ENCODE results near the gene VWA8. TPM values are rescaled to one million over a fixed set of nuclear protein-coding genes. Genes with fewer than 3 reads are reported as not detected.
A peak's percentile ranks its signal among the peaks of the same experiment; 100 is the strongest.

Gene VWA8
- 10 to 100 TPM; 15.7 to 16.9 TPM for total RNA-seq

- H3K4me3 Mint-ChIP-seq = peak within 1 kb of the TSS; percentile 90
- H3K4me1 Mint-ChIP-seq (ENCODE audit: low read depth) = peaks cover 36% of the 10 kb centered on the region
- peaks cover 4% of the 10 kb centered on the region for H3K36me3 Mint-ChIP-seq (ENCODE audit: low read depth)
- no peaks in the 10 kb centered on the region for H3K9me3 Mint-ChIP-seq (ENCODE audit: insufficient read depth)
- peaks cover 2% of the 10 kb centered on the region for H3K27me3 Mint-ChIP-seq (ENCODE audit: low read depth)
- ChIA-PET POLR2A (interaction anchor here (0.7 to 1.9 kb wide), 7 partner anchors 11 to 710 kb away, joined by 3 to 6 read pairs (median 3); partner anchors contain the start of gene MTRF1), CTCF (interaction anchor here (1.1 to 1.3 kb wide), 4 partner anchors 9 to 54 kb away, joined by 3 to 5 read pairs (median 4); no protein-coding TSS in a partner anchor)
- peak within 1 kb of the TSS; percentile 88 for H3K27ac Mint-ChIP-seq
- DNase-seq = peak; percentile 89
- peak; percentile 97 for ATAC-seq
Measured at GRCh38 chr13:41960637-41961465, at the start of gene VWA8. Gene VWA8 (minus strand): TSS chr13:41961109. CDS start chr13:41961015, 94 bp downstream.

GRCh38 chr13:42009057-42009456 lies 48.1 kb upstream of the VWA8 start:
- DNase-seq (no peak), ATAC-seq (no peak)
- H3K27ac Mint-ChIP-seq = no peak overlapping the region
- no peaks in the 10 kb centered on the region for H3K36me3 Mint-ChIP-seq (ENCODE audit: low read depth)
- CTCF ChIA-PET = no interaction called here
- H3K27me3 Mint-ChIP-seq (ENCODE audit: low read depth) = peaks cover 5% of the 10 kb centered on the region
- H3K4me3 Mint-ChIP-seq = no peak overlapping the region
- POLR2A ChIA-PET = no interaction called here
- H3K9me3 Mint-ChIP-seq (ENCODE audit: insufficient read depth) = no peaks in the 10 kb centered on the region
- H3K4me1 Mint-ChIP-seq (ENCODE audit: low read depth) = peaks cover 6% of the 10 kb centered on the region

- Mint-ChIP-seq H3K4me3 (no peak overlapping the region), H3K9me3 (ENCODE audit: insufficient read depth) (no peaks in the 10 kb centered on the region), H3K27me3 (ENCODE audit: low read depth) (peaks cover 5% of the 10 kb centered on the region), H3K27ac (no peak overlapping the region), H3K4me1 (ENCODE audit: low read depth) (peaks cover 6% of the 10 kb centered on the region), H3K36me3 (ENCODE audit: low read depth) (no peaks in the 10 kb centered on the region)
- no peak for DNase-seq
- ATAC-seq = no peak
- ChIA-PET POLR2A (interaction anchor here (1.1 kb wide), 1 partner anchor 238 kb away, joined by 3 read pairs; no protein-coding TSS in a partner anchor), CTCF (interaction anchor here (0.9 kb wide), 1 partner anchor 16 kb away, joined by 3 read pairs; no protein-coding TSS in a partner anchor)
Measured at GRCh38 chr13:42007844-42008243, 46.9 kb upstream of the VWA8 start.

GRCh38 chr13:42002066-42002465 lies 41.2 kb upstream of the VWA8 start:
- Mint-ChIP-seq H3K9me3 (ENCODE audit: insufficient read depth) (no peaks in the 10 kb centered on the region), H3K36me3 (ENCODE audit: low read depth) (no peaks in the 10 kb centered on the region), H3K27me3 (ENCODE audit: low read depth) (peaks cover 16% of the 10 kb centered on the region), H3K4me1 (ENCODE audit: low read depth) (no peaks in the 10 kb centered on the region), H3K27ac (no peak overlapping the region), H3K4me3 (no peak overlapping the region)
- ChIA-PET POLR2A (no interaction called here), CTCF (no interaction called here)
- no peak for DNase-seq
- no peak for ATAC-seq

DNA sequence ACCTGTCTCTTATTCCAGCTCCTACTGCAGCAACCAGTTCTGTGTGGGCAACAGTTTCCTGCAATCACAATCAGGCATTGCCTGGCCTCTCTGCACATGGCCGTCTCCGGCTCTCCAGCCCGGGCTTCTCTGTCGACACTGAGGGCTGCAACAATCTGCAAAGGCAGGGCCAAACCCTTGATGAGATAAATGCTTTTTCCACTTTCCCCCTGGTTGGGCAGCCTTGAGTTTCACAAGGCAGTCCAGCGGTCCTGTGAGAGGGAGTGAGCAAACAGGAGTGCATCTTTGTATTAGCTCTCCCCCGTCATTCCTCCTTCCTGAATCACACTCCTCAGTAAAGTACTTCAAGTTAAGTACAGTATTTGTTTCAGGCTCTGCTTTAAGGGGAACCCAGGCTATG lies 40.7 kb upstream of the VWA8 start:
- no peak overlapping the region for H3K4me3 Mint-ChIP-seq
- H3K27me3 Mint-ChIP-seq (ENCODE audit: low read depth) = peaks cover 16% of the 10 kb centered on the region
- DNase-seq (no peak), ATAC-seq (no peak)
- H3K9me3 Mint-ChIP-seq (ENCODE audit: insufficient read depth) = no peaks in the 10 kb centered on the region
- no peaks in the 10 kb centered on the region for H3K4me1 Mint-ChIP-seq (ENCODE audit: low read depth)
- ChIA-PET CTCF (interaction anchor here (0.8 kb wide), 1 partner anchor 123 kb away, joined by 3 read pairs; no protein-coding TSS in a partner anchor), POLR2A (no interaction called here)
- H3K36me3 Mint-ChIP-seq (ENCODE audit: low read depth) = no peaks in the 10 kb centered on the region
- H3K27ac Mint-ChIP-seq = no peak overlapping the region

DNA sequence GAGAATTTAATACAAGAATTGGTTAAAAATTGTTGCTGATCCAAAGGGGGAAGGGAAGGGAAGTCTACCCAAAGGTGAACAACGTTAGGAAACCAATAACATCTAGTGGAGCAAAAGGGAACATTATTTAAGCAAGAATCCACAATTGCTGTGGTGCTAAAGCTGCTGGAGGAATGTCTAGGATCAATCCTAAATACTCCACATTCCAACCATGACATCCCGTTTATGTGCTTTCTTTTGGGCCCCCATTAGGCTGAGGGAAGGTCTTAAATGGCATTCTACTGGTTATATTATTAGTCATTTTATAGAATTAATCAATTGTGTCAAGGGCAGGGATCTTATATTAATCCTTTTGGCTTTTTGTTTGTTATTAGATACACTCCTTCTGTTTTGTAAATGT lies 39.9 kb upstream of the VWA8 start:
- H3K4me1 Mint-ChIP-seq (ENCODE audit: low read depth) = peaks cover 3% of the 10 kb centered on the region
- H3K27me3 Mint-ChIP-seq (ENCODE audit: low read depth) = peaks cover 16% of the 10 kb centered on the region
- no peak overlapping the region for H3K4me3 Mint-ChIP-seq
- DNase-seq = no peak
- ChIA-PET POLR2A (no interaction called here), CTCF (interaction anchor here (0.8 kb wide), 1 partner anchor 123 kb away, joined by 3 read pairs; no protein-coding TSS in a partner anchor)
- ATAC-seq = no peak
- no peak overlapping the region for H3K27ac Mint-ChIP-seq
- H3K36me3 Mint-ChIP-seq (ENCODE audit: low read depth) = no peaks in the 10 kb centered on the region
- no peaks in the 10 kb centered on the region for H3K9me3 Mint-ChIP-seq (ENCODE audit: insufficient read depth)

- no peaks in the 10 kb centered on the region for H3K9me3 Mint-ChIP-seq (ENCODE audit: insufficient read depth)
- DNase-seq (no peak), ATAC-seq (no peak)
- peaks cover 13% of the 10 kb centered on the region for H3K27me3 Mint-ChIP-seq (ENCODE audit: low read depth)
- no peak overlapping the region for H3K27ac Mint-ChIP-seq
- ChIA-PET POLR2A (no interaction called here), CTCF (no interaction called here)
- no peak overlapping the region for H3K4me3 Mint-ChIP-seq
- no peaks in the 10 kb centered on the region for H3K36me3 Mint-ChIP-seq (ENCODE audit: low read depth)
- peaks cover 5% of the 10 kb centered on the region for H3K4me1 Mint-ChIP-seq (ENCODE audit: low read depth)
Measured at GRCh38 chr13:41997396-41997795, 36.5 kb upstream of the VWA8 start.

- ChIA-PET POLR2A (no interaction called here), CTCF (no interaction called here)
- DNase-seq (peak; percentile 27), ATAC-seq (no peak)
- H3K27me3 Mint-ChIP-seq (ENCODE audit: low read depth) = peaks cover 12% of the 10 kb centered on the region
- H3K9me3 Mint-ChIP-seq (ENCODE audit: insufficient read depth) = no peaks in the 10 kb centered on the region
- no peak overlapping the region for H3K4me3 Mint-ChIP-seq
- H3K36me3 Mint-ChIP-seq (ENCODE audit: low read depth) = no peaks in the 10 kb centered on the region
- H3K27ac Mint-ChIP-seq = no peak overlapping the region
- H3K4me1 Mint-ChIP-seq (ENCODE audit: low read depth) = peaks cover 5% of the 10 kb centered on the region
Measured at GRCh38 chr13:41995946-41996345, 35.0 kb upstream of the VWA8 start.

DNA sequence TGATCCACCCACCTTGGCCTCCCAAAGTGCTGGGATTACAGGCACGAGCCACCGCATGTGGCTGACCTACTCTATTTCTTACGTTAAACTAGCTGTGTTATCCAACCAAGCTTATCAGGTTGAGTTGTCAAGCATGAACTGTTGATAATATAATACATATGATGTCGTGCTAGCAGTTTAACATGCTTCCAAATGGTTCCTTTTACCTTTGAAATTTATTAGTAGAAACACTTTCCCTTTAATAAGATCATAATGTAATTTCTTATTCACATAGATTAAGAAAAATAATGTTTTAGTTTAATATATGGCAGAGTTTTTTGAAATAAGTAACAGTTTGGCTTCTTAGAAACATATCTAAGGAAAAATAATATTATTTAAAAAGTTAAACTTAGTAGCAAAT lies 34.4 kb upstream of the VWA8 start:
- POLR2A ChIA-PET = no interaction called here
- CTCF ChIA-PET = no interaction called here
- ATAC-seq (no peak), DNase-seq (no peak)
- H3K27me3 Mint-ChIP-seq (ENCODE audit: low read depth) = peaks cover 12% of the 10 kb centered on the region
- H3K4me1 Mint-ChIP-seq (ENCODE audit: low read depth) = peaks cover 5% of the 10 kb centered on the region
- H3K4me3 Mint-ChIP-seq = no peak overlapping the region
- no peak overlapping the region for H3K27ac Mint-ChIP-seq
- H3K36me3 Mint-ChIP-seq (ENCODE audit: low read depth) = no peaks in the 10 kb centered on the region
- H3K9me3 Mint-ChIP-seq (ENCODE audit: insufficient read depth) = no peaks in the 10 kb centered on the region

DNA sequence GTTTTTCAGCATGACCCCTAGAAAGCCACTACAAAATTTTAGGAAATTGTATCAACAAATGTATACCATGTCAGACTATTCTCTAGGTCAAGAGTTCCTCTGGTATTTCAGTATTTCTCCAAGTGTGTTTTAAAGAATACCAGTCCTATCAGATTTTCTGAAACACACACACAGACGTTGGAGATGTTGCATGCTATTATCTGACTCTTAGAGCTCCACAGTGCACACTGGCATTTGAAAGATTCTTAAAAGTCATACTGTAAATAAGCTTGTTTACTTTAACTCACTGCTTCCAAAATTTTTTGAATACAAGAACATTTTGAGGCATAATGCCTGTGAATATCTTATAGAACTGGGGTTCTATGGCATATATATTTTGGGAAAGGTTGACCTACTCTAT lies 33.8 kb upstream of the VWA8 start:
- Mint-ChIP-seq H3K27me3 (ENCODE audit: low read depth) (peaks cover 11% of the 10 kb centered on the region), H3K27ac (no peak overlapping the region), H3K4me1 (ENCODE audit: low read depth) (peaks cover 5% of the 10 kb centered on the region), H3K36me3 (ENCODE audit: low read depth) (no peaks in the 10 kb centered on the region), H3K4me3 (no peak overlapping the region), H3K9me3 (ENCODE audit: insufficient read depth) (no peaks in the 10 kb centered on the region)
- DNase-seq = no peak
- POLR2A ChIA-PET = no interaction called here
- ATAC-seq = no peak
- CTCF ChIA-PET = no interaction called here

DNA sequence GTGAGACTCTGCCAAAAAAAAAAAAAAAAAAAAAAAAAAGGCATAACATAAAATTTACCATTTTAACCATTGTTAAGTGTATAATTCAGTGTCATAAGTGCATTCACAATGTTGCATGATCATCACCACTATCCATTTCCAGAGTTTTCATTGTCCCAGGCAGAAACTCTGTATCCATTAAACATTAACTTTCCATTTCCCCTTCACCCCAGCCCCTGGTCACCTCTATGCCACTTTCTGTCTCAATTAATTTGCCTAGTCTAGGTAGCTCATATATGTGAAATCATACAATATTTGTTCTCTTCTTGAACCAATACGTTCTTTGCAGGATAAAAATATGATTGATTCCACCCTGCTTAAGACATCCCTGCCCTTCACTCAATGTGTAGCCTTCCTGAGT lies 31.0 kb upstream of the VWA8 start:
- DNase-seq (no peak), ATAC-seq (no peak)
- Mint-ChIP-seq H3K4me3 (no peak overlapping the region), H3K9me3 (ENCODE audit: insufficient read depth) (no peaks in the 10 kb centered on the region), H3K4me1 (ENCODE audit: low read depth) (peaks cover 5% of the 10 kb centered on the region), H3K27ac (no peak overlapping the region), H3K27me3 (ENCODE audit: low read depth) (peaks cover 4% of the 10 kb centered on the region), H3K36me3 (ENCODE audit: low read depth) (no peaks in the 10 kb centered on the region)
- POLR2A ChIA-PET = no interaction called here
- CTCF ChIA-PET = interaction anchor here (0.6 kb wide), 1 partner anchor 12 kb away, joined by 3 read pairs; no protein-coding TSS in a partner anchor

- H3K9me3 Mint-ChIP-seq (ENCODE audit: insufficient read depth) = no peaks in the 10 kb centered on the region
- DNase-seq (no peak), ATAC-seq (no peak)
- no peaks in the 10 kb centered on the region for H3K4me1 Mint-ChIP-seq (ENCODE audit: low read depth)
- H3K27me3 Mint-ChIP-seq (ENCODE audit: low read depth) = peaks cover 13% of the 10 kb centered on the region
- ChIA-PET POLR2A (no interaction called here), CTCF (interaction anchor here (1.1 to 1.5 kb wide), 2 partner anchors 8 to 10 kb away, joined by 3 to 6 read pairs; no protein-coding TSS in a partner anchor)
- H3K27ac Mint-ChIP-seq = no peak overlapping the region
- no peak overlapping the region for H3K4me3 Mint-ChIP-seq
- H3K36me3 Mint-ChIP-seq (ENCODE audit: low read depth) = no peaks in the 10 kb centered on the region
Measured at GRCh38 chr13:41988244-41988643, 27.3 kb upstream of the VWA8 start.

Data from activated CD8-positive, alpha-beta T cell treated with anti-CD3 and anti-CD28 coated beads, Interleukin-2, amount 10 ng/mL, durations not matched to agents 7 days and 5 days (primary cell).